Mesendoderm (in vitro differentiated cells): ENCODE measurements around the gene CP.
A peak's percentile ranks its signal among the peaks of the same experiment; 100 is the strongest.
"Not testable (repeated sequence)": the region's sequence is repeated elsewhere in the genome, so short reads cannot be mapped to it uniquely, and the experiment has no call there.

ENCODE experiments used
- DNase-seq: peaks from one replicate; pipeline ENCODE4 v3.0.0; 2013
- H2AK5ac ChIP-seq: 2 replicates; pipeline ENCODE4 v1.6.1; 2013; ENCODE audit warnings: low read length, inconsistent platforms
- H2BK120ac ChIP-seq: 2 replicates; pipeline ENCODE4 v1.6.1; 2013; ENCODE audit warnings: low read depth, mild to moderate bottlenecking, low read length, moderate library complexity, mixed read lengths
- H2BK15ac ChIP-seq: replicated peaks from 2 replicates; pipeline ENCODE4 v1.6.1; 2013; ENCODE audit warnings: low read depth, mild to moderate bottlenecking, moderate library complexity
- H2BK5ac ChIP-seq: 2 replicates; pipeline ENCODE4 v1.6.1; 2013; ENCODE audit warnings: low read length, inconsistent platforms
- H3K18ac ChIP-seq: 2 replicates; pipeline ENCODE4 v1.6.1; 2013; ENCODE audit warnings: mild to moderate bottlenecking, low read length, mixed read lengths
- H3K23ac ChIP-seq: one replicate; pipeline ENCODE4 v1.6.1; 2013; ENCODE audit warnings: low read length
- H3K27ac ChIP-seq: 2 replicates; pipeline ENCODE4 v1.5.1; 2013; ENCODE audit warnings: low read depth, mild to moderate bottlenecking, inconsistent platforms, low read length, moderate library complexity
- H3K27me3 ChIP-seq: 2 replicates; pipeline ENCODE4 v1.6.1; 2013; ENCODE audit warnings: low read length, control low read depth, mild to moderate bottlenecking, inconsistent platforms; ENCODE audit not compliant: insufficient read depth, poor library complexity
- H3K36me3 ChIP-seq: 2 replicates; pipeline ENCODE4 v1.6.1; 2013; ENCODE audit warnings: low read length, inconsistent platforms; ENCODE audit not compliant: control insufficient read depth, insufficient read depth
- H3K4ac ChIP-seq: one replicate; pipeline ENCODE4 v1.6.1; 2013; ENCODE audit warnings: low read depth, mild to moderate bottlenecking, low read length, moderate library complexity
- H3K4me1 ChIP-seq: 2 replicates; pipeline ENCODE4 v1.6.1; 2013; ENCODE audit warnings: low read depth, low read length, inconsistent platforms; ENCODE audit not compliant: control insufficient read depth
- H3K4me2 ChIP-seq: 2 replicates; pipeline ENCODE4 v1.6.1; 2013; ENCODE audit warnings: low read length
- H3K4me3 ChIP-seq: 2 replicates; pipeline ENCODE4 v1.5.1; 2013; ENCODE audit warnings: mild to moderate bottlenecking, low read length
- H3K56ac ChIP-seq: one replicate; pipeline ENCODE4 v1.6.1; 2013; ENCODE audit warnings: low read length
- H3K79me1 ChIP-seq: 2 replicates; pipeline ENCODE4 v1.6.1; 2013; ENCODE audit warnings: low read length, inconsistent platforms
- H3K79me2 ChIP-seq: 2 replicates; pipeline ENCODE4 v1.6.1; 2013; ENCODE audit warnings: mild to moderate bottlenecking, low read length; ENCODE audit not compliant: control insufficient read depth, insufficient read depth
- H3K9ac ChIP-seq: 2 replicates; pipeline ENCODE4 v1.6.1; 2013; ENCODE audit warnings: low read length, inconsistent platforms
- H4K5ac ChIP-seq: one replicate; pipeline ENCODE4 v1.6.1; 2013; ENCODE audit warnings: low read length
- H4K8ac ChIP-seq: one replicate; pipeline ENCODE4 v1.6.1; 2013; ENCODE audit warnings: low read depth, mild to moderate bottlenecking, control low read depth, low read length, moderate library complexity
- WGBS: extraction: QIAGEN DNeasy Blood & Tissue Kit; methylation state at CpG from one replicate; pipeline ENCODE4 v1.1.7; 2013; ENCODE audit warnings: low lambda C conversion rate, missing lambda C conversion rate; ENCODE audit not compliant: insufficient coverage; ENCODE audit errors: extremely low coverage; 5-methylcytosine and 5-hydroxymethylcytosine counted together

Gene CP

GRCh38 chr3:149226776-149227175 is 5.1 kb upstream of the CP start:
- no peak overlapping the region for H3K4me2 ChIP-seq
- H3K23ac ChIP-seq: no peak overlapping the region
- WGBS: no CpG with 5 or more reads among the region's 1 CpG
- H2BK120ac ChIP-seq: no peak overlapping the region
- no peak overlapping the region for H2AK5ac ChIP-seq
- H3K79me1 ChIP-seq: no peaks in the 10 kb centered on the region
- H3K56ac ChIP-seq: no peak overlapping the region
- no peaks in the 10 kb centered on the region for H3K36me3 ChIP-seq
- no peak overlapping the region for H3K18ac ChIP-seq
- no peak overlapping the region for H4K8ac ChIP-seq
- no peaks in the 10 kb centered on the region for H3K27me3 ChIP-seq
- H3K4ac ChIP-seq: no peak overlapping the region
- H3K4me1 ChIP-seq: no peaks in the 10 kb centered on the region
- no peak overlapping the region for H4K5ac ChIP-seq
- H3K4me3 ChIP-seq: no peak overlapping the region
- H3K27ac ChIP-seq: no peak overlapping the region
- no peak overlapping the region for H2BK5ac ChIP-seq
- no peak overlapping the region for H3K9ac ChIP-seq
- H3K79me2 ChIP-seq: no peaks in the 10 kb centered on the region
- H2BK15ac ChIP-seq: no peak overlapping the region
- DNase-seq: no peak

DNA sequence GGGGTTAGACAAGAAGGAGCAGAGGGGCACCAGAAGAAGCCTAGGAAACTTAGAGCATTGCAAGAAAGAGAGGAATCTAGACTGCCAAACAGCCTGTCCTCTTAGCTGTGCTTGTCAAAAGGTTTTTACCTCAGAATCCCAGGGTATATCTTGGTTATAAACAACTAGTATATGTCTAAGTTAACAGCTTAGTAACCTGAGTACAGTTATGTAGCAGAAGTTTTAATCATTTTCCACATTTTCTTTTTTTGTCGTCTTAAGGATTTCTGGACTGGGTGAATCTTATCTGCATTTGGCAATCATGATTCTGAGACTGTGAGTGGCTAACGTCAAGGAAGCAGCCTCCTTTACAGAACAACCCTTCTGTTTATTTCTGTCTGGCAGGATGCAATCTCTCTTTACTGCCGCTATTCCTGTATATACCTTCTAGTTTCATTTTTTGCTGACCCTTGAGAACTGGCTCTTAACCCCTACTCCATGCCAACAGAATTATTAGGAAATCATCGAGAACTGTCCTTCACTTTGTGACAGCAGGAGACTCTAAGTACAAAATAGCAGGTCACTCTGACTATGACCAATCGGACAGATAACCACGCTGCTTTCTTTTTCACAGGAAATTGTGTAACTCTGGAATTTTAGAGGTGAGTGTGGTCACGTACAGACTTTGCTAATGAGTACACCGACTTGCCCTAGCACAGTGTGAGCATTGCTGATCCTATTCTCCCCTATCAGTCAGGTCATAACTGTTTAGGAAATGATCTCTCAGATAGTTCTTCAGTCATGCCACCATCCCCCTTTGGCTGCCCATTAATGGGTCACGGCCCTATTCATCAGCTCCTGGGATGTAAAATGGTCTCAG is 3.3 kb upstream of the CP start:
- Histone ChIP-seq H2BK15ac (no peak overlapping the region), H2AK5ac (no peak overlapping the region), H3K36me3 (no peaks in the 10 kb centered on the region), H4K5ac (no peak overlapping the region), H4K8ac (no peak overlapping the region), H3K9ac (no peak overlapping the region), H3K23ac (no peak overlapping the region), H3K4me3 (no peak overlapping the region), H3K4ac (no peak overlapping the region), H3K27me3 (no peaks in the 10 kb centered on the region), H2BK5ac (no peak overlapping the region), H3K79me2 (no peaks in the 10 kb centered on the region), H3K56ac (no peak overlapping the region), H3K4me2 (no peak overlapping the region), H3K18ac (no peak overlapping the region), H2BK120ac (no peak overlapping the region), H3K79me1 (no peaks in the 10 kb centered on the region), H3K4me1 (no peaks in the 10 kb centered on the region), H3K27ac (no peak overlapping the region)
- no CpG with 5 or more reads among the region's 9 CpGs for WGBS
- DNase-seq: no peak

DNA sequence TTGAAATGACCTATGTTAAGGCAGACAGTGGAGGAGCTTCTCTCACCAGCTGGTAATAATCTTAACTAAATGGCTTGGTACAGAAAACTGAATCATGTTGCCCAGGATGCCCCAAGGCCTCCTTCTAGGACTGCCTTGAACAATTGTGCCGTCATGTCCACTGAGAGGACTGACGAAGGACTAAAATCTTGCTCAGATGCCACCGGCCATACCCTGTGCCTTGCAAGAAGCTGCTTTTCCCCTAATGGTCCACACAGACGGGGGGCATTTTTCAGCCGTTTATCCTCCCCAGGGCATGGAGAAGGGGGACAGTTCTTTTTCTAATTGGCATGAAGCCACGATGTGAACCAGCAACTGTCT is 1.8 kb upstream of the CP start:
- Histone ChIP-seq H3K9ac (no peak overlapping the region), H2AK5ac (no peak overlapping the region), H3K4me2 (no peak overlapping the region), H3K27me3 (no peaks in the 10 kb centered on the region), H3K4ac (no peak overlapping the region), H2BK15ac (no peak overlapping the region), H2BK5ac (no peak overlapping the region), H3K56ac (no peak overlapping the region), H3K79me2 (no peaks in the 10 kb centered on the region), H3K4me3 (no peak overlapping the region), H4K5ac (no peak overlapping the region), H3K18ac (no peak overlapping the region), H3K4me1 (no peaks in the 10 kb centered on the region), H3K79me1 (no peaks in the 10 kb centered on the region), H3K27ac (no peak overlapping the region), H3K23ac (no peak overlapping the region), H4K8ac (no peak overlapping the region), H3K36me3 (no peaks in the 10 kb centered on the region), H2BK120ac (no peak overlapping the region)
- no CpG with 5 or more reads among the region's 6 CpGs for WGBS
- no peak for DNase-seq

DNA sequence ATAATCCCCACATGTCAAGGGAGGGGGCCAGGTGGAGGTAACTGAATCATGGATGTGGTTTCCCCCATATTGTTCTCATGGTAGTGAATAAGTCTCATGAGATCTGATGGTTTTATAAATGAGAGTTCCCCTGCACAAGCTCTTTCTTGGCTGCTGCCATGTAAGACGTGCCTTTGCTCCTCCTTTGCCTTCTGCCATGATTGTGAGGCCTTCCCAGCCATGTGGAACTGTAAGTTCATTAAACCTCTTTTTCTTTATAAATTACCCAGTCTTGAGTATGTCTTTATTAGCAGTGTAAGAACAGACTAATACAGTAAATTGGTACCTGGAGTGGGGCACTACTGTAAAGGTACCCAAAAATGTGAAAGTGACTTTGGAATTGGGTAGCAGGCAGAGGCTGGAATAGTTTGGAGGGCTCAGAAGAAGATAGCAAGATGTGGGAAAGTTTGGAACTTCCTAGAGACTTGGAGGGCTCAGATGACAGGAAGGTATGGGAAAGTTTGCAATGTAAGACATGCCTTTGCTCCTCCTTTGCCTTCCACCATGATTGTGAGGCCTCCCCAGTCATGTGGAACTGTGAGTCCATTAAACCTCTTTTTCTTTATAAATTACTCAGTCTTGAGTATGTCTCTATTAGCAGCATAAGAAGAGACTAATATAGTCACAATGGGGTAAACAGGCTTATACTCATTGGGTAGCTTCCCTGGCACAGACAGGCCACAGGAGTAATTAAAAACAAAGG is 2.1 kb downstream of the CP start:
- H3K27ac ChIP-seq, H3K4me2 ChIP-seq, H3K56ac ChIP-seq, H3K9ac ChIP-seq, H3K79me1 ChIP-seq, H3K18ac ChIP-seq, H3K79me2 ChIP-seq, H2BK15ac ChIP-seq, H3K4ac ChIP-seq, H3K4me3 ChIP-seq, H4K5ac ChIP-seq, H3K23ac ChIP-seq, H3K36me3 ChIP-seq, H2AK5ac ChIP-seq, H2BK5ac ChIP-seq, H3K4me1 ChIP-seq, H2BK120ac ChIP-seq, H3K27me3 ChIP-seq, DNase-seq: not testable (repeated sequence)
- peak overlapping the region; percentile 56 for H4K8ac ChIP-seq
- no CpG with 5 or more reads among the region's 1 CpG for WGBS

GRCh38 chr3:149217347-149217746 is 4.3 kb downstream of the CP start:
- no peaks in the 10 kb centered on the region for H3K79me2 ChIP-seq
- H3K27me3 ChIP-seq: no peaks in the 10 kb centered on the region
- no peak overlapping the region for H2AK5ac ChIP-seq
- no CpG with 5 or more reads among the region's 5 CpGs for WGBS
- no peak overlapping the region for H3K4me2 ChIP-seq
- H3K18ac ChIP-seq: no peak overlapping the region
- H2BK120ac ChIP-seq: no peak overlapping the region
- no peaks in the 10 kb centered on the region for H3K4me1 ChIP-seq
- no peak overlapping the region for H4K5ac ChIP-seq
- H3K4me3 ChIP-seq: no peak overlapping the region
- no peaks in the 10 kb centered on the region for H3K79me1 ChIP-seq
- H2BK5ac ChIP-seq: no peak overlapping the region
- H3K23ac ChIP-seq: no peak overlapping the region
- DNase-seq: no peak
- H3K4ac ChIP-seq: no peak overlapping the region
- no peaks in the 10 kb centered on the region for H3K36me3 ChIP-seq
- no peak overlapping the region for H4K8ac ChIP-seq
- H3K56ac ChIP-seq: no peak overlapping the region
- no peak overlapping the region for H2BK15ac ChIP-seq
- H3K27ac ChIP-seq: no peak overlapping the region
- no peak overlapping the region for H3K9ac ChIP-seq
